HG03354 (cell line): ENCODE data around the gene ITPR2.

Experiments
- ATAC-seq: cut with Tn5 transposase; IDR thresholded peaks from one replicate; pipeline ENCODE4 v1.9.1; 2021; ENCODE audit warnings: mild to moderate bottlenecking; ENCODE audit not compliant: unreplicated experiment, poor library complexity, severe bottlenecking

ITPR2 gene

DNA sequence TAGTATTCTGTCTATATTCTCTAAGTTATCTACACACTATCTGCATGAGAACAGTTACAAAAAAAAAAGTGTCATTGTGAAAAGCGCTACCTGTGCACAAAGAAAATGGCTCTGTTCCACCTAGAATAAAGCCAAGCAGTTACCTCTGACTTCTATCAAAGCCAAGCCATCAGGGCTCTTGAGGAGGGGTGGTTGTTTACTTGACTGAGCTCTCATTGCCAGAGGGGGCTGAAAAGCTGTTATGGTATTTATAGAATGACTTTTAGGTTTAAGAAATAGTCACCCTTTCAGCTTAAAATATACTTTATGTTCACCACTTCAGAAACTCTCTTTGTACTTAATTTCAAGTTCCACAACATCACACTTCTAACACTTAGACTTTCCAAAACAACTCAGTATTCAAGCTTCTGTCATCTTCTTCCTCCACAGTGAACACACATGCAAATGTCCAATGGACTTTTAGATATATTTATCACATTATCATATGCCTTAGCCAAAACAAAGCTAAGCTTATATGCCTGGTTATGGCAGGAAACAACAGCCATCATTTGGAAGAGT lies 7.5 kb downstream of the ITPR2 start:
- no peak for ATAC-seq

DNA sequence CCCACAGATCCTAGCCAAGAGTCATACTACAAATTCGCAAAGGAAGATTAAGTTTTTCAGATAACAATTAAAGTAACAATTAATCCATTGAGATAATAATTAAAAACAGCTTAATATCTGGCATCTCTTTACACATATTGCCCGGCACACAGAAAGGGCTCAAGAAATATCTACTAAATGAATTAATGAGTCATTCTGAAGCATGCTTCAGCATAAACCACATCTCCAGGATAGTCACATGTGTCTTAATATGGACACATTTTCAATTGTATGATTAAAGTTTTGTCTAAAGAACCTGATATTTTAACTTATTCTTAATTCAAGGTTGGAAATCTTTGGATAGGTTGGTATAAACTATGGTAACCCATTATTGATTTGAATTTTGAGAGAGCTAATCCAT lies 9.6 kb downstream of the ITPR2 start:
- ATAC-seq = no peak

DNA sequence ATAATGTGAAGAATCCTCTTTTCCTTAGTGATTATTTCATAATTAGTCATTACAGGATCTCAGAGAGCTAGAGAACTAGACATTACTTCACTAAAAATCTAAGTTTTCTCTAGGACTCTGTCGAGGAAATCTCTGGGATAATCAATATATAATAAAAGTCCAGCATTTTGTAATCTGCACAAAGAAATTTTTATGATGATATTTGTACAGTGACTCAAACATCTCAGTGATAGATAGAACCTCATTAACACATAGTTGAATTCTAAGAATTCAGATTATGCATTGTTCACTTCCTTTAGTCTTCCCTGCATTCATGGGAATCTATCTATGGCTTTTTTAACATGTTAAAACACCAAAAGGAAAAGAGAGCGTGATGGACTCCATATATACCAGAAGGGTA lies 11.0 kb downstream of the ITPR2 start:
- no peak for ATAC-seq

DNA sequence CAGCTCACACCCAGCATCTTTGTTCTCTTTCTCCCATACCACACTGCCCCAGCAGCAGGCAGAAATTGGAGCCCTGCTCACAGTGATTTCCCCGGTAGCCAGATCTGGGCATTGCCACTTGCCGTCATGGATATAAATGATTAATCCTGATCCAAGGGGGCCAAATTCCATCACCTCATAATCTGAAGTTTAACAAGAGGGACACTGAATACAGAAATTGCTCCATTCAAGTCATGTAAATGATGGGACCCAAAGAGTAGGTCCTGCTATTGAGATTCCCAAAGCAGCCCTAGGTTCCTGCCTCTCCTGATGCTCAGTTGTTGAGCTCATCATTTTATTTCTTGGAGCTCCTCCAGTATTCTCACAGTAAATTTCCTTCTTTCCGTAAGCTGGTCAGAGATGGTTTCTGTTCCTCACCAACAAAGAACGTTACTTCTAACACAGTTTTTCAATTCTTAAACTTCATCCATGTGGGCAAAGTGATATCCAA lies 11.7 kb downstream of the ITPR2 start:
- no peak for ATAC-seq

GRCh38 chr12:26818636-26819035 lies 14.4 kb downstream of the ITPR2 start:
- ATAC-seq = no peak

DNA sequence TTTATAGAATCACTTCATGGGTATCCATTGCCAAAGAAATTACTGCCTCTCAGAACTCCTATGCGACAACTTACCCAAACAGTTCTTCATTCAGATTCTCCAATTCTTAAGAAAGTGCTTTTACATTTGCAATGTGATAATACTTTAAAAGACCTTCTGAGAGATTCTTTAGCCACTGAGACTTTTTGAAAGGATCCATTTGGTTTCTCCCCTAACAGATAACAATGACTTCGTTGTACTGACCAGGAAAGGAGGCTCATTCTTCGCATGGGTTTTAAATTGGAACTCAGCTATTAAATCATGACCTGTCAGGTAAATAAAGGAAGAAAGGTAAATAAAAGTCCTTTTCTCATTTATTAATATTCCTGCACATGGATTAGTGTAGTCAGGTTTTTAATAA lies 14.8 kb downstream of the ITPR2 start:
- ATAC-seq = no peak

- peak; percentile 95 for ATAC-seq
Measured at GRCh38 chr12:26817183-26817591, 15.8 kb downstream of the ITPR2 start.

DNA sequence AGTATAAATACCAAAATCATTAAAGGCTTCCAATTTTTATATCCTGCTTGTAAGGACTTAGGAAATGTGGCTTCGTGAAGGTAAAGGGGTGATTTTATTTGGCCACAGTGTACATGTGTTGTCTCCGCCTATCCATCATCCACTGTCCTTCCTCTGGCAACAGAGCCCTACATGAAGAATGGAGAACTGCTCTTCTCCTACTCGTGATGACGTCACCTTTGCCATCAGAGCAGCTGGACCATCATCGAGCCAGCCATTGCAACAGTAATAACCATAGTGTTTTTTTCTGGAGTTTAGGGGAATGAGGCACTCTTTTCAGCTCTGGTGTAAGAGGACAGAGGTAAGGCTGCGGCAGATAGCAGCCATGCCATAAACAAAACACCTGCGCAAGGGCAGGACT lies 19.2 kb downstream of the ITPR2 start:
- no peak for ATAC-seq

- no peak for ATAC-seq
Measured at GRCh38 chr12:26810330-26810729, 22.7 kb downstream of the ITPR2 start.

- no peak for ATAC-seq
Measured at GRCh38 chr12:26809611-26810285, 23.2 kb downstream of the ITPR2 start.

GRCh38 chr12:26808766-26809476 lies 24.1 kb downstream of the ITPR2 start:
- ATAC-seq = no peak

DNA sequence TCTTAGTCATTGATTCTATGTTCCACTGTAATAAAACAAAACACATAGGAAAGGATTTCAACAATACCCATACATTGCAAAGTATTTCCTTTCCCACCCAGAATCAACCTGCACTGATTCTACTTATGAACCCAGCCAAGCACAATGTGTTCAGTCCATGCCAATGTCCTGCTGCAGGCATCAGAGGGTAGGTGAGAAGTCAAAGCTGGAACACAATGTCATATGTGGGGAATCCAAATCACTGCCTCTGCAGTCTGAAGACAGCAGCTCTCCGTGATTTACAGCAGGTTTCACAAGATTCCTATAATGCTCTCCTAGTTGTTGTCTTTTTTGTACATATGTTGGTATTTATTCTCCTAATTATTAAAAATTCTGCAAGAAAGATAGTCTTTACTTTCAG lies 25.7 kb downstream of the ITPR2 start:
- ATAC-seq = no peak

GRCh38 chr12:26806556-26806955 lies 26.4 kb downstream of the ITPR2 start:
- no peak for ATAC-seq

- ATAC-seq = no peak
Measured at GRCh38 chr12:26805401-26805971, 27.5 kb downstream of the ITPR2 start.

- no peak for ATAC-seq
Measured at GRCh38 chr12:26803552-26803951, 29.4 kb downstream of the ITPR2 start.

DNA sequence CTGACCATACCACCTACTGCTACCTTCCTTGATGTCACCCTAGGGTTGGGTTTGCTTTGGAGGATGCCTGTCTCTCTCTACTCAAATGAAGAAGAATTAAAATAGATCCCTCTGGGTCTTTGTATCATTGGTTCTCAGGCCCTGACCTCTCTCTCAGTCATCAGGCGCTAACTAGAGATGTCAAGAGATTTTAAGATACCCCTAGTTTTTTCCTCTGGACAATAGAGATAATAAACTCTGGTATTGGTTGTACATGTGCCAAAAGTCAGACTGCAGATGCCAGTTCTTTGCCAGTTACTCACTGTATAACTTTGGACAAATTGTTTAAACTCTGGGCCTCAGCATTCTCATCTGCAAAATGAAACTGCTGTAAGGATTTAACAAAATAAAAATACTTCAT lies 31.5 kb downstream of the ITPR2 start:
- ATAC-seq = no peak

DNA sequence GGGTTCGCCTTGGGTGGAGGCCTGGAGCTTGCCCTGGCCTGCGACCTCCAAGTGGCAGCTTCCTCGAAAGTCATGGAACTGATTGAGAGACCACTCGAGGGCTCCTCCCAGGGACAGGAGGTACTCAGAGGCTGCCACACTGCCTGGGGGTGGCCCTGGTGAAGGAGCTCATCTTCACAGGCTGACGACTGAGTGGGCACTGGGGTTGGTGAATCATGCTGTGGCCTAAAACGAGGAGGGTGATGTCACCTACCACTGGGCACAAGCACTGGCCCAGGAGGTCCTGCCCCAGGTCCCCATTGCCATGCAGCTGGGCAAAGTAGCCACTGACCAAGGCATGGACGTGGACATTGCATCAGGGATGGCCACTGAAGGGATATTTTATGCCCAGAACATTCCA lies 32.1 kb downstream of the ITPR2 start:
- no peak for ATAC-seq

- no peak for ATAC-seq
Measured at GRCh38 chr12:26800347-26800746, 32.6 kb downstream of the ITPR2 start.

DNA sequence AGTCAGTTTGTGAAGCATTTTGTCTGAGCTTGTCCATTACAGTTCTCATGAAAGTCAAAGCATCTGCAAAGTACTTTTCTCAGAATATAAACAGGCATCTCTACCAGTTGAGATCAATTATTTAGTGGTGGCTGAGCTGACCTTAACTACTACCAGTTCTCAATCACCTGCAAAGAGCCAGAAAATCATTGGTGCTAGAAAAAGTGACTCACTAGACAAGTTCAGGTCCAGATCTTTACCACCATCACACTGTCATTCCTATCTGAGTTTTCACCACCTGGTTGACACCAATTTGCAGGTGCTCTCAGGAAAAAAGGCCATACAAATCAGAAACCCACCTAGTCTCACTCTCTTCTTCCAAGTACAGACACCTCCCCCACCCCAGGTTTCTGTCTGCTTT lies 33.3 kb downstream of the ITPR2 start:
- peak; percentile 52 for ATAC-seq

GRCh38 chr12:26798640-26799039 lies 34.4 kb downstream of the ITPR2 start:
- ATAC-seq = no peak

DNA sequence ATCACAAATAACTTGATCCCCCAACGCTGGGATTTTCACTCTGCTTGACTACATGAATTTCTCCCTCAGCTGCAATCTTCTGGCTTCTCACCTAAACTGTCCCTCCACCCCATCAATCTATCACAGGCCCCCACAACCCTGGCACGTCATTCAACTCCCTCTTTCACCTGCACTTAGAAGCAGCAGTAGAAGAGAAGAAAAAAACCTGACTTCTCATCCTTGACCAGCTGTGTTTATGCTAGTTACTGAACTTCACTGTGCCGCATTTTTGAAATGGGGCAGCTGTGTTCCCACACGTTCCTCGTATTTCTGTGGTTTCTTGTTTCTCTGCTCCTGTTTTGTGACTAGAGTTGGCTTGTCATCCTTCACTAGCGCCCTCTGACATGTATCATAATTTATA lies 35.0 kb downstream of the ITPR2 start:
- ATAC-seq = peak; percentile 73
